Cardiac fibroblast (primary cell): Measurements from ENCODE around the gene NAAA.
A peak's percentile ranks its signal among the peaks of the same experiment; 100 is the strongest.

Experiments
- DNase-seq, 2 donors: peaks; one replicate each; pipeline versions ENCODE4 v3.0.0 to v3.0.0-alpha.2; 2010; ENCODE audit warnings: low read depth in 2 of 2
- H3K4me3 ChIP-seq, 2 donors: replicated peaks in 1 of 2; 1 replicate in 1 of 2; 2 replicates in 1 of 2; pipeline ENCODE4 v1.5.1; 2011; ENCODE audit warnings: low read depth in 2 of 2, low read length in 2 of 2, mild to moderate bottlenecking in 2 of 2, moderate library complexity in 1 of 2
- CTCF ChIP-seq: IDR thresholded peaks from one replicate; pipeline ENCODE4 v1.5.1; 2011; ENCODE audit warnings: low read depth, mild to moderate bottlenecking, low read length, inconsistent platforms

Gene NAAA

GRCh38 chr4:75940692-75941253 lies at the start of gene NAAA:
Gene NAAA (minus strand): TSS chr4:75941013. CDS start chr4:75940949, 64 bp downstream.
- peak; percentile 52 to 56 for DNase-seq
- peak within 1 kb of the TSS; percentile 70 to 79 for H3K4me3 ChIP-seq
- TF ChIP-seq CTCF: no peak

GRCh38 chr4:75989846-75990528 lies 49.2 kb upstream of the NAAA start:
- no peak for TF ChIP-seq CTCF
- peak; percentile 14 to 30 for DNase-seq
- H3K4me3 ChIP-seq: peak overlapping the region; percentile 73 to 88

- no peak for TF ChIP-seq CTCF
- no peak overlapping the region for H3K4me3 ChIP-seq
- peak; percentile 37 to 89 for DNase-seq
Observed at GRCh38 chr4:75985116-75985515, 44.3 kb upstream of the NAAA start.

- no peak for TF ChIP-seq CTCF
- no peak overlapping the region for H3K4me3 ChIP-seq
- no peak for DNase-seq
Observed at GRCh38 chr4:75980576-75980975, 39.8 kb upstream of the NAAA start.

- no peak for TF ChIP-seq CTCF
- DNase-seq: no peak
- H3K4me3 ChIP-seq: no peak overlapping the region
Observed at GRCh38 chr4:75976177-75976576, 35.4 kb upstream of the NAAA start.

GRCh38 chr4:75973766-75974165 lies 33.0 kb upstream of the NAAA start:
- no peak for TF ChIP-seq CTCF
- DNase-seq: no peak
- H3K4me3 ChIP-seq: no peak overlapping the region
